OCI-LY7 (cell line): ENCODE results near the gene RAPGEF3. TPM values are rescaled to one million over a fixed set of nuclear protein-coding genes. Genes with fewer than 3 reads are reported as not detected.

Experiments
- BruUV-seq: library from RNA; stranded (reverse); fragments of 400-500 nt; replicated peaks from 2 replicates; lab custom pipeline; 2021; lab: Mats Ljungman, UMichigan
- CTCF ChIA-PET: fragments of 300-600 bp; sonication (Branson Sonifier 250); formaldehyde crosslinking; loops from one replicate; lab custom pipeline; 2022; ENCODE audit warnings: antibody characterized with exemption; ENCODE audit not compliant: unreplicated experiment; lab: Charles Lee
- POLR2A ChIA-PET: fragments of 300-600 bp; sonication (Branson Sonifier 250); formaldehyde crosslinking; loops from one replicate; lab custom pipeline; 2022; ENCODE audit warnings: antibody characterized with exemption; lab: Charles Lee
- DNase-seq: peaks from one replicate; pipeline ENCODE4 v3.0.0-alpha.2; 2015; ENCODE audit warnings: low spot score
- H2AFZ ChIP-seq: fragments of 200-600 bp; sonication (generic), shearing (Covaris generic); 2 replicates; pipeline ENCODE4 v1.6.1; 2014; ENCODE audit warnings: mild to moderate bottlenecking, antibody characterized with exemption, low read length, moderate library complexity
- H3K27ac ChIP-seq: fragments of 200-600 bp; sonication (generic); 2 replicates; pipeline ENCODE4 v1.5.1; 2014; ENCODE audit warnings: mixed run types, low read depth, mild to moderate bottlenecking, moderate library complexity, low read length, inconsistent platforms; ENCODE audit not compliant: poor library complexity, severe bottlenecking
- H3K36me3 ChIP-seq: fragments of 200-600 bp; sonication (generic); 2 replicates; pipeline ENCODE4 v1.6.1; 2014; ENCODE audit warnings: mild to moderate bottlenecking, antibody characterized with exemption, low read length, moderate library complexity, mixed read lengths; ENCODE audit not compliant: insufficient read depth
- H3K4me1 ChIP-seq: fragments of 200-600 bp; sonication (generic); 2 replicates; pipeline ENCODE4 v1.5.1; 2014; ENCODE audit warnings: mild to moderate bottlenecking, low read length; ENCODE audit not compliant: insufficient read depth, poor library complexity, severe bottlenecking
- H3K4me2 ChIP-seq: fragments of 200-600 bp; sonication (generic); 2 replicates; pipeline ENCODE4 v1.6.1; 2014; ENCODE audit warnings: mild to moderate bottlenecking, low read length
- H3K4me3 ChIP-seq: fragments of 200-600 bp; sonication (generic); 2 replicates; pipeline ENCODE4 v1.5.1; 2014; ENCODE audit warnings: mild to moderate bottlenecking, low read depth, low read length; ENCODE audit not compliant: poor library complexity, severe bottlenecking
- H3K79me2 ChIP-seq: fragments of 200-600 bp; sonication (generic); 2 replicates; pipeline ENCODE4 v1.6.1; 2016; ENCODE audit warnings: low read depth, mild to moderate bottlenecking, low read length, moderate library complexity, mixed read lengths; ENCODE audit not compliant: insufficient read depth
- H3K9me2 ChIP-seq: fragments of 200-600 bp; sonication (generic); 2 replicates; pipeline ENCODE4 v1.6.1; 2016; ENCODE audit warnings: mild to moderate bottlenecking, low read length, mixed read lengths; ENCODE audit not compliant: insufficient read depth
- H3K9me3 ChIP-seq: fragments of 200-600 bp; sonication (generic); 2 replicates; pipeline ENCODE4 v1.6.1; 2014; ENCODE audit warnings: mild to moderate bottlenecking, mixed run types, low read length, mixed read lengths
- H4K20me1 ChIP-seq: fragments of 200-600 bp; sonication (generic); 2 replicates; pipeline ENCODE4 v1.6.1; 2014; ENCODE audit warnings: mild to moderate bottlenecking, antibody characterized with exemption, low read length, moderate library complexity, mixed read lengths; ENCODE audit not compliant: insufficient read depth
- EZH2phosphoT487 ChIP-seq: fragments of 200-600 bp; sonication (generic); IDR thresholded peaks from 2 replicates; pipeline ENCODE4 v1.6.1; 2018; ENCODE audit warnings: low read depth, borderline replicate concordance, mild to moderate bottlenecking, mixed run types, antibody characterized with exemption, low read length, moderate library complexity, mixed read lengths
- intact Hi-C: fragments of 100-400 bp; cut with micrococcal nuclease; formaldehyde crosslinking; loops from one replicate; pipeline ENCODE4 v1.10.0; 2022; ENCODE audit not compliant: unreplicated experiment
- total RNA-seq, 2 experiments: library from RNA; depleted of rRNA in 1 of 2; stranded (reverse); fragments of >200 nt in 1 of 2; shearing (Covaris generic) in 1 of 2; gene quantifications; 2 replicates each; pipeline ENCODE4 v1.2.3, GENCODE V29; 2014 to 2022
- TF ChIP-seq, protein P1 (sequence below): fragments of 200-600 bp; sonication (generic); conservative IDR thresholded peaks from 2 replicates; pipeline ENCODE4 v1.5.1; 2014; ENCODE audit warnings: mild to moderate bottlenecking, antibody characterized with exemption, low read length, moderate library complexity, mixed read lengths

The RAPGEF3 gene
- total RNA-seq, 2 experiments from 2014 or later: 0.69 to 4.7 TPM

DNA sequence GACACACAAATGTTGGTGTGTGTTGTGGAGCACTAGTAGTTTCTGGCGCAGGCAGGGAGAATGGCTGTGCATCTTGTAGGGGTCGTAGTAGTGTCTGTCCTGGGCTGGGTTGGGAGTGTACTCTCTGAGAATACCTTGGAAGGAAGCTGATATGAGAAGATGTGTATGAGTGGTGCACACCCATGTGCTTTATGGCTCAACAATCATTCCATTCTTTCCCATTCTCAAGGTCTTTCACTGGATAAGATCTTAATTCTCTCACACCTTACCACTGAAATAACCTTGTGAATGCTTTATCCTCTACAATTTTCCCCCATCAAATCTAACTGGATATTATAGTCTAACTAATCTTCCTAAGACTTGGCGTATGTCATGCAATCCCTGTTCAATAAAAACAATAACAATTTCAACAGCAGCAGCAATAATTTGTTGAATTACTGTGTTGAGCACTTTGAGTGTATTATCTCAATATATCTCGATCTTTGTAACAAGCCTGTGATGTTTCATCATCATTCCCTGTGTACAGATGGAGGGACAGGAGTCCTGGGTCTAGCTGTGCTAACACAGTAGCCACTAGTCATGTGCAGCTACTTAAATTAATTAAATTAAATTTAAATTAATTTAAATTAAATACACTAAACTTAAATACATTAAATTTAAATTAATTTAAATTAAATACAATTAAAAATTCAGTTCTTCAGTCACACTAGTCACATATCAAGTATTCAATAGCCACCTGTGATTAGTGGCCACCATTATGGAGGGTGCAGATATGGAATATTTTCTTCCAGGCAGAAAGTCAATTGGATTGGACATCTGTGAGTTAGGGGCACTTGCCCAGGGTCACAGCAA is 10.8 kb upstream of the RAPGEF3 start:
- no peaks in the 10 kb centered on the region for H4K20me1 ChIP-seq
- H3K36me3 ChIP-seq: no peaks in the 10 kb centered on the region
- BruUV-seq: no TSS peak
- no peak overlapping the region for H3K27ac ChIP-seq
- H3K4me3 ChIP-seq: no peak overlapping the region
- no peaks in the 10 kb centered on the region for H3K79me2 ChIP-seq
- CTCF ChIA-PET: interaction anchor here (1.0 to 7.1 kb wide), 3 partner anchors 26 to 72 kb away, joined by 3 to 74 read pairs (median 5); no protein-coding TSS in a partner anchor
- TF ChIP-seq EZH2phosphoT487: no peak
- TF ChIP-seq, protein P1, sequence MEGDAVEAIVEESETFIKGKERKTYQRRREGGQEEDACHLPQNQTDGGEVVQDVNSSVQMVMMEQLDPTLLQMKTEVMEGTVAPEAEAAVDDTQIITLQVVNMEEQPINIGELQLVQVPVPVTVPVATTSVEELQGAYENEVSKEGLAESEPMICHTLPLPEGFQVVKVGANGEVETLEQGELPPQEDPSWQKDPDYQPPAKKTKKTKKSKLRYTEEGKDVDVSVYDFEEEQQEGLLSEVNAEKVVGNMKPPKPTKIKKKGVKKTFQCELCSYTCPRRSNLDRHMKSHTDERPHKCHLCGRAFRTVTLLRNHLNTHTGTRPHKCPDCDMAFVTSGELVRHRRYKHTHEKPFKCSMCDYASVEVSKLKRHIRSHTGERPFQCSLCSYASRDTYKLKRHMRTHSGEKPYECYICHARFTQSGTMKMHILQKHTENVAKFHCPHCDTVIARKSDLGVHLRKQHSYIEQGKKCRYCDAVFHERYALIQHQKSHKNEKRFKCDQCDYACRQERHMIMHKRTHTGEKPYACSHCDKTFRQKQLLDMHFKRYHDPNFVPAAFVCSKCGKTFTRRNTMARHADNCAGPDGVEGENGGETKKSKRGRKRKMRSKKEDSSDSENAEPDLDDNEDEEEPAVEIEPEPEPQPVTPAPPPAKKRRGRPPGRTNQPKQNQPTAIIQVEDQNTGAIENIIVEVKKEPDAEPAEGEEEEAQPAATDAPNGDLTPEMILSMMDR: no peak
- H3K4me1 ChIP-seq: peaks cover 21% of the 10 kb centered on the region
- no peaks in the 10 kb centered on the region for H3K9me2 ChIP-seq
- no peaks in the 10 kb centered on the region for H3K9me3 ChIP-seq
- DNase-seq: no peak
- POLR2A ChIA-PET: interaction anchor here (1.1 to 2.7 kb wide), 3 partner anchors 12 to 29 kb away, joined by 3 to 14 read pairs (median 10); partner anchors contain the start of gene RAPGEF3
- H2AFZ ChIP-seq: no peak overlapping the region
- intact Hi-C loops: loop anchor here (10.0 kb wide), 1 partner anchor 195 kb away; the partner anchor contains the start of gene TMEM106C
- H3K4me2 ChIP-seq: no peak overlapping the region

- ChIA-PET POLR2A (interaction anchor here (2.5 to 2.7 kb wide), 3 partner anchors 11 to 28 kb away, joined by 10 to 14 read pairs (median 12); partner anchors contain the start of gene RAPGEF3), CTCF (interaction anchor here (1.4 to 7.1 kb wide), 2 partner anchors 25 to 73 kb away, joined by 3 to 74 read pairs; no protein-coding TSS in a partner anchor)
- Histone ChIP-seq H3K4me1 (peaks cover 22% of the 10 kb centered on the region), H3K9me2 (no peaks in the 10 kb centered on the region), H3K4me3 (no peak overlapping the region), H3K27ac (no peak overlapping the region), H3K36me3 (no peaks in the 10 kb centered on the region), H3K9me3 (no peaks in the 10 kb centered on the region), H3K79me2 (no peaks in the 10 kb centered on the region), H4K20me1 (no peaks in the 10 kb centered on the region), H3K4me2 (no peak overlapping the region), H2AFZ (no peak overlapping the region)
- BruUV-seq: no TSS peak
- DNase-seq: no peak
- intact Hi-C loops: no loop called here
- TF ChIP-seq EZH2phosphoT487: no peak
- TF ChIP-seq, protein P1: no peak
Measured at GRCh38 chr12:47768323-47768811, 9.7 kb upstream of the RAPGEF3 start.
